ENCODE measurements around the gene SLC18A3. TPM values are rescaled to one million over a fixed set of nuclear protein-coding genes. Genes with fewer than 3 reads are reported as not detected.

The SLC18A3 gene
- 16.5 TPM for polyA plus RNA-seq (2012; ENCODE audit: insufficient read depth, insufficient read length, low read depth)

GRCh38 chr10:49610114-49610457 is at the start of gene SLC18A3:
TSS of gene SLC18A3 (plus strand) at chr10:49610310. CDS start at chr10:49610741, 431 bp downstream.
- TF ChIP-seq CTCF (IDR thresholded peaks at IDR 0.05; ENCODE audit: low read depth, low read length) = no peak
- Histone ChIP-seq H3K4me1 (peaks cover 11% of the 10 kb centered on the region), H3K9me3 (no peaks in the 10 kb centered on the region), H3K36me3 (no peaks in the 10 kb centered on the region), H3K4me3 (ENCODE audit: low read depth, low read length) (peak within 1 kb of the TSS; percentile 61), H3K27me3 (peaks cover 6% of the 10 kb centered on the region; the same call in 1 of the 2 replicates)
- DNase-seq = peak; percentile 80

- TF ChIP-seq CTCF (IDR thresholded peaks at IDR 0.05; ENCODE audit: low read depth, low read length) = no peak
- Histone ChIP-seq H3K27me3 (no peaks in the 10 kb centered on the region), H3K4me3 (ENCODE audit: low read depth, low read length) (no peak overlapping the region), H3K9me3 (no peaks in the 10 kb centered on the region), H3K4me1 (no peaks in the 10 kb centered on the region), H3K36me3 (no peaks in the 10 kb centered on the region)
- no peak for DNase-seq
Observed at GRCh38 chr10:49560526-49560925, 49.6 kb upstream of the SLC18A3 start.

GRCh38 chr10:49562893-49563292 is 47.2 kb upstream of the SLC18A3 start:
- H3K36me3 ChIP-seq = no peaks in the 10 kb centered on the region
- H3K27me3 ChIP-seq = no peaks in the 10 kb centered on the region
- H3K4me3 ChIP-seq (ENCODE audit: low read depth, low read length) = no peak overlapping the region
- DNase-seq = no peak
- no peak for TF ChIP-seq CTCF (IDR thresholded peaks at IDR 0.05; ENCODE audit: low read depth, low read length)
- H3K4me1 ChIP-seq = no peaks in the 10 kb centered on the region
- no peaks in the 10 kb centered on the region for H3K9me3 ChIP-seq

GRCh38 chr10:49564461-49565009 is 45.6 kb upstream of the SLC18A3 start:
- H3K4me3 ChIP-seq (ENCODE audit: low read depth, low read length) = no peak overlapping the region
- no peaks in the 10 kb centered on the region for H3K36me3 ChIP-seq
- H3K27me3 ChIP-seq = no peaks in the 10 kb centered on the region
- H3K4me1 ChIP-seq = no peaks in the 10 kb centered on the region
- no peak for TF ChIP-seq CTCF (IDR thresholded peaks at IDR 0.05; ENCODE audit: low read depth, low read length)
- DNase-seq = no peak
- no peaks in the 10 kb centered on the region for H3K9me3 ChIP-seq

GRCh38 chr10:49567810-49568209 is 42.3 kb upstream of the SLC18A3 start:
- no peak for DNase-seq
- no peaks in the 10 kb centered on the region for H3K36me3 ChIP-seq
- no peaks in the 10 kb centered on the region for H3K27me3 ChIP-seq
- H3K4me3 ChIP-seq (ENCODE audit: low read depth, low read length) = no peak overlapping the region
- no peak for TF ChIP-seq CTCF (IDR thresholded peaks at IDR 0.05; ENCODE audit: low read depth, low read length)
- H3K9me3 ChIP-seq = no peaks in the 10 kb centered on the region
- no peaks in the 10 kb centered on the region for H3K4me1 ChIP-seq

- H3K4me1 ChIP-seq = no peaks in the 10 kb centered on the region
- TF ChIP-seq CTCF (IDR thresholded peaks at IDR 0.05; ENCODE audit: low read depth, low read length) = no peak
- H3K27me3 ChIP-seq = no peaks in the 10 kb centered on the region
- DNase-seq = no peak
- no peak overlapping the region for H3K4me3 ChIP-seq (ENCODE audit: low read depth, low read length)
- no peaks in the 10 kb centered on the region for H3K9me3 ChIP-seq
- no peaks in the 10 kb centered on the region for H3K36me3 ChIP-seq
Observed at GRCh38 chr10:49568235-49568634, 41.9 kb upstream of the SLC18A3 start.

All from BE2C (cell line).